ENCODE measurements around the gene RAB44.

GRCh38 chr6:36655085-36655724 lies 42.4 kb upstream of the RAB44 start:
- no peak for TF ChIP-seq CTCF (IDR thresholded peaks at IDR 0.05)
- TF ChIP-seq POLR2AphosphoS5 (IDR thresholded peaks at IDR 0.05): no peak
- no peak for TF ChIP-seq POLR2A (IDR thresholded peaks at IDR 0.05)
- no peak for TF ChIP-seq EP300 (IDR thresholded peaks at IDR 0.05; ENCODE audit: low read depth)
